Lower leg skin (tissue), 4 donors: ENCODE measurements around the gene PLCH2. TPM values are rescaled to one million over a fixed set of nuclear protein-coding genes. Genes with fewer than 3 reads are reported as not detected.

Experiments
- DNase-seq, 2 donors: peaks; one replicate each; pipeline ENCODE4 v3.0.0-alpha.2; 2019; ENCODE audit warnings: low spot score in 2 of 2
- H3K4me3 ChIP-seq: fragments of 200-600 bp; sonication (generic); 2 replicates; pipeline ENCODE4 v1.5.1; 2017; ENCODE audit warnings: mild to moderate bottlenecking, low read depth; ENCODE audit not compliant: poor library complexity, severe bottlenecking
- POLR2A ChIP-seq, 2 donors: fragments of 450-650 bp; IDR thresholded peaks; one replicate each; pipeline ENCODE4 v1.6.1; 2016 to 2017; ENCODE audit warnings: antibody characterized with exemption in 2 of 2, mild to moderate bottlenecking in 1 of 2, moderate library complexity in 1 of 2
- WGBS, 2 donors: methylation state at CpG; one replicate each; pipeline ENCODE4 v1.1.5; 2018; 5-methylcytosine and 5-hydroxymethylcytosine counted together
- intact Hi-C: fragments of 100-400 bp; cut with DNase I; formaldehyde crosslinking; loops from one replicate; pipeline ENCODE4 v1.15.0; 2023; ENCODE audit warnings: low total_unique reads
- total RNA-seq, 4 donors: library from RNA; depleted of rRNA; stranded (reverse); fragments of >200 nt; gene quantifications; one replicate each; pipeline ENCODE4 v1.1.0, GENCODE V29; 2016
- TF ChIP-seq, protein P1 (sequence below), 3 donors: fragments of 450-650 bp; IDR thresholded peaks; one replicate each; pipeline ENCODE4 v1.5.1; 2016; ENCODE audit warnings: antibody characterized with exemption in 3 of 3, mild to moderate bottlenecking in 3 of 3, moderate library complexity in 2 of 3

PLCH2 gene
- total RNA-seq, 4 donors from 2014 or later: 83.2 to 170 (median 115) TPM

- H3K4me3 ChIP-seq: no peak overlapping the region
- no peak for DNase-seq
- WGBS, 2 donors: 74 to 84% methylated on average over 13 of the region's 13 CpGs
- TF ChIP-seq, protein P1, sequence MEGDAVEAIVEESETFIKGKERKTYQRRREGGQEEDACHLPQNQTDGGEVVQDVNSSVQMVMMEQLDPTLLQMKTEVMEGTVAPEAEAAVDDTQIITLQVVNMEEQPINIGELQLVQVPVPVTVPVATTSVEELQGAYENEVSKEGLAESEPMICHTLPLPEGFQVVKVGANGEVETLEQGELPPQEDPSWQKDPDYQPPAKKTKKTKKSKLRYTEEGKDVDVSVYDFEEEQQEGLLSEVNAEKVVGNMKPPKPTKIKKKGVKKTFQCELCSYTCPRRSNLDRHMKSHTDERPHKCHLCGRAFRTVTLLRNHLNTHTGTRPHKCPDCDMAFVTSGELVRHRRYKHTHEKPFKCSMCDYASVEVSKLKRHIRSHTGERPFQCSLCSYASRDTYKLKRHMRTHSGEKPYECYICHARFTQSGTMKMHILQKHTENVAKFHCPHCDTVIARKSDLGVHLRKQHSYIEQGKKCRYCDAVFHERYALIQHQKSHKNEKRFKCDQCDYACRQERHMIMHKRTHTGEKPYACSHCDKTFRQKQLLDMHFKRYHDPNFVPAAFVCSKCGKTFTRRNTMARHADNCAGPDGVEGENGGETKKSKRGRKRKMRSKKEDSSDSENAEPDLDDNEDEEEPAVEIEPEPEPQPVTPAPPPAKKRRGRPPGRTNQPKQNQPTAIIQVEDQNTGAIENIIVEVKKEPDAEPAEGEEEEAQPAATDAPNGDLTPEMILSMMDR (IDR thresholded peaks at IDR 0.05): no peak
- no peak for TF ChIP-seq POLR2A (IDR thresholded peaks at IDR 0.05)
- intact Hi-C loops: no loop called here
Measured at GRCh38 chr1:2433196-2433595, 42.9 kb upstream of the PLCH2 start.

- no peak for TF ChIP-seq POLR2A (IDR thresholded peaks at IDR 0.05)
- TF ChIP-seq, protein P1 (IDR thresholded peaks at IDR 0.05): no peak
- H3K4me3 ChIP-seq: no peak overlapping the region
- WGBS, 2 donors: 73 to 74% methylated on average over 29 of the region's 34 CpGs
- DNase-seq: no peak
- intact Hi-C loops: no loop called here
Measured at GRCh38 chr1:2433936-2434655, 42.0 kb upstream of the PLCH2 start.

GRCh38 chr1:2435091-2435490, 41.0 kb upstream of the PLCH2 start:
- WGBS, 2 donors: 70 to 79% methylated on average over 7 to 8 of the region's 9 CpGs
- intact Hi-C loops: no loop called here

GRCh38 chr1:2435746-2436355, 40.2 kb upstream of the PLCH2 start:
- no peak for DNase-seq
- intact Hi-C loops: no loop called here
- no peak overlapping the region for H3K4me3 ChIP-seq
- TF ChIP-seq, protein P1 (IDR thresholded peaks at IDR 0.05): no peak
- no peak for TF ChIP-seq POLR2A (IDR thresholded peaks at IDR 0.05)
- WGBS, 2 donors: 55 to 60% methylated on average over 2 of the region's 2 CpGs

More at GRCh38 chr1:2435091-2435490, 41.0 kb upstream of the PLCH2 start:
- no peak for TF ChIP-seq POLR2A (IDR thresholded peaks at IDR 0.05)
- TF ChIP-seq, protein P1 (IDR thresholded peaks at IDR 0.05): no peak
- no peak for DNase-seq
- H3K4me3 ChIP-seq: no peak overlapping the region

GRCh38 chr1:2436876-2437275, 39.2 kb upstream of the PLCH2 start:
- TF ChIP-seq, protein P1 (IDR thresholded peaks at IDR 0.05): no peak
- TF ChIP-seq POLR2A (IDR thresholded peaks at IDR 0.05): no peak
- H3K4me3 ChIP-seq: no peak overlapping the region
- DNase-seq: no peak
- 82 to 86% methylated on average over 5 to 7 of the region's 7 CpGs for WGBS, 2 donors
- intact Hi-C loops: no loop called here
